KMS-11 (cell line): ENCODE results near the gene LEKR1.

Experiments used
- H2AFZ ChIP-seq: fragments of 200-600 bp; sonication (generic); 2 replicates; pipeline ENCODE4 v1.6.1; 2016; ENCODE audit warnings: antibody characterized with exemption, mixed run types, low read depth
- H3K27ac ChIP-seq: fragments of 200-600 bp; sonication (generic); 2 replicates; pipeline ENCODE4 v1.6.1; 2016; ENCODE audit warnings: mild to moderate bottlenecking, mixed run types
- H3K27me3 ChIP-seq: fragments of 200-600 bp; sonication (generic); 2 replicates; pipeline ENCODE4 v1.6.1; 2017; ENCODE audit warnings: mild to moderate bottlenecking, low read depth, mixed run types, moderate library complexity; ENCODE audit not compliant: insufficient read depth
- H3K36me3 ChIP-seq: fragments of 200-600 bp; sonication (generic); 2 replicates; pipeline ENCODE4 v1.6.1; 2017; ENCODE audit warnings: mild to moderate bottlenecking, mixed run types; ENCODE audit not compliant: insufficient read depth
- H3K4me1 ChIP-seq: fragments of 200-600 bp; sonication (generic); 2 replicates; pipeline ENCODE4 v1.6.1; 2016; ENCODE audit warnings: mild to moderate bottlenecking, low read depth, mixed run types; ENCODE audit not compliant: poor library complexity, severe bottlenecking
- H3K4me2 ChIP-seq: fragments of 200-600 bp; sonication (generic); 2 replicates; pipeline ENCODE4 v1.7.0; 2016; ENCODE audit warnings: mild to moderate bottlenecking, mixed run types
- H3K4me3 ChIP-seq: fragments of 200-600 bp; sonication (generic); IDR thresholded peaks from 2 replicates; pipeline ENCODE4 v1.6.1; 2017; ENCODE audit warnings: low read depth, low read length, mixed read lengths; ENCODE audit not compliant: insufficient read depth
- H3K79me2 ChIP-seq: fragments of 200-600 bp; sonication (generic); 2 replicates; pipeline ENCODE4 v1.6.1; 2016; ENCODE audit warnings: low read depth, mixed run types; ENCODE audit not compliant: insufficient read depth
- H3K9ac ChIP-seq: fragments of 200-600 bp; sonication (generic); 2 replicates; pipeline ENCODE4 v1.6.1; 2016; ENCODE audit warnings: mild to moderate bottlenecking, mixed run types
- H4K20me1 ChIP-seq: fragments of 200-600 bp; sonication (generic); 2 replicates; pipeline ENCODE4 v1.6.1; 2016; ENCODE audit warnings: mild to moderate bottlenecking, mixed run types; ENCODE audit not compliant: insufficient read depth
- CTCF ChIP-seq: fragments of 200-600 bp; sonication (generic); conservative IDR thresholded peaks from 2 replicates; pipeline ENCODE4 v1.6.1; 2017; ENCODE audit warnings: low read depth, mild to moderate bottlenecking, antibody characterized with exemption, low read length, moderate library complexity, mixed read lengths

Gene LEKR1

GRCh38 chr3:157030712-157031111 lies 204.6 kb downstream of the LEKR1 start:
- Histone ChIP-seq H3K4me2 (no peak overlapping the region), H3K27me3 (no peaks in the 10 kb centered on the region), H3K9ac (no peak overlapping the region), H3K36me3 (no peaks in the 10 kb centered on the region), H2AFZ (no peak overlapping the region), H3K79me2 (no peaks in the 10 kb centered on the region), H3K4me1 (no peaks in the 10 kb centered on the region), H3K27ac (no peak overlapping the region), H3K4me3 (no peak overlapping the region), H4K20me1 (no peaks in the 10 kb centered on the region)
- no peak for TF ChIP-seq CTCF

DNA sequence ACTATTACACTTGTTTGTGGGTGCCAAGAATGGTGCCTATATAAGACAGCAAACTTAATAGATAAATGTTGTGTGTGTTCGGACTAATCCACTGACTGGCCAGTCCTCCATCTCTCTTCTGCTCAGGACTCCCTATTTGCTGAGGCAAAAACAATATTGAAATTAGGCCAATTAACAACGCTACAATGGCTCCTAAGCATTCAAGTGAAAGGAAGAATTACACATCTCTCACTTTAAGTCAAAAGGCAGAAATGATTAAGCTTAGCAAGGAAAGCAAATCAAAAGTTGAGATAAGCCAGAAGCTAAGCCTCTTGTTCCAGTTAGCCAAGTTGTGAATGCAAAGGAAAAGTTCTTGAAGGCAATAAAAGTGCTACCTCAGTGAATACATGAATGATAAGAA lies 206.8 kb downstream of the LEKR1 start:
- H3K4me1 ChIP-seq: no peaks in the 10 kb centered on the region
- no peaks in the 10 kb centered on the region for H3K36me3 ChIP-seq
- H2AFZ ChIP-seq: no peak overlapping the region
- no peaks in the 10 kb centered on the region for H4K20me1 ChIP-seq
- no peak overlapping the region for H3K9ac ChIP-seq
- no peaks in the 10 kb centered on the region for H3K79me2 ChIP-seq
- no peak overlapping the region for H3K27ac ChIP-seq
- H3K4me2 ChIP-seq: no peak overlapping the region
- TF ChIP-seq CTCF: no peak
- H3K27me3 ChIP-seq: no peaks in the 10 kb centered on the region
- H3K4me3 ChIP-seq: no peak overlapping the region

GRCh38 chr3:157040456-157040855 lies 214.3 kb downstream of the LEKR1 start:
- Histone ChIP-seq H3K4me1 (no peaks in the 10 kb centered on the region), H4K20me1 (no peaks in the 10 kb centered on the region), H3K27me3 (no peaks in the 10 kb centered on the region), H3K36me3 (no peaks in the 10 kb centered on the region), H3K27ac (no peak overlapping the region), H3K9ac (no peak overlapping the region), H3K4me2 (no peak overlapping the region), H3K4me3 (no peak overlapping the region), H3K79me2 (no peaks in the 10 kb centered on the region), H2AFZ (no peak overlapping the region)
- TF ChIP-seq CTCF: no peak

GRCh38 chr3:157042226-157042625 lies 216.1 kb downstream of the LEKR1 start:
- Histone ChIP-seq H3K4me3 (no peak overlapping the region), H3K27me3 (no peaks in the 10 kb centered on the region), H3K4me1 (no peaks in the 10 kb centered on the region), H3K9ac (no peak overlapping the region), H3K27ac (no peak overlapping the region), H2AFZ (no peak overlapping the region), H3K79me2 (no peaks in the 10 kb centered on the region), H4K20me1 (no peaks in the 10 kb centered on the region), H3K4me2 (no peak overlapping the region), H3K36me3 (no peaks in the 10 kb centered on the region)
- TF ChIP-seq CTCF: no peak

DNA sequence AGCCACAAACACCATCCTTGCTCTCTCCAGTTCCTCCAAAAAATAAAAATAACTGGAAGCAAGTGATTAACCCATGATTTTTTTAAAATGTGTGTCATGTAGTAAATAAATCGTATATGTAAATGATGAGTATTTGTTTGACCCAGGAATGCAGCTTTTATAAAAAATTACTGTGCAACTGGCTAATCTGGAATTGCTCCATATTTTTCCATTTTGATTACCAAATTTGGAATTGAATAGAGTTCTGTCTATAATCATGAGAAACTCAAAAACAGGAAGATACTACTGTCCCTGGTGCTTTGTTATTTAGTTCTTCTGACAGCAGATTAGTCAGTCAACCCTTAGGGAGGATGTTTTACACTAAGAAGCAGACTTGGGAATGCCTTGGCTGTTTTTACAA lies 217.6 kb downstream of the LEKR1 start:
- Histone ChIP-seq H3K27me3 (no peaks in the 10 kb centered on the region), H3K79me2 (no peaks in the 10 kb centered on the region), H3K4me3 (no peak overlapping the region), H3K36me3 (no peaks in the 10 kb centered on the region), H3K4me2 (no peak overlapping the region), H3K9ac (no peak overlapping the region), H3K27ac (no peak overlapping the region), H4K20me1 (no peaks in the 10 kb centered on the region), H3K4me1 (no peaks in the 10 kb centered on the region), H2AFZ (no peak overlapping the region)
- TF ChIP-seq CTCF: no peak
